H1 (cell line): Measurements from ENCODE around the gene PLTP. TPM values are rescaled to one million over a fixed set of nuclear protein-coding genes. Genes with fewer than 3 reads are reported as not detected.

Experiments
- ASH2L ChIP-seq: fragments of 200-600, 300-600 bp; sonication (generic); IDR thresholded peaks from one replicate; pipeline ENCODE4 v1.7.1; 2017; ENCODE audit warnings: low read length
- BACH1 ChIP-seq: IDR thresholded peaks from 2 replicates; pipeline ENCODE4 v1.6.1; 2012; ENCODE audit warnings: low read length, improper control_type of control experiment
- CHD2 ChIP-seq: IDR thresholded peaks from 2 replicates; pipeline ENCODE4 v1.6.1; 2012; ENCODE audit warnings: low read length, improper control_type of control experiment
- CREB1 ChIP-seq: IDR thresholded peaks from 2 replicates; pipeline ENCODE4 v1.6.1; 2012; ENCODE audit warnings: inconsistent platforms
- EP300 ChIP-seq, 2 experiments: IDR thresholded peaks; 1 replicate in 1 of 2; 2 replicates in 1 of 2; pipeline ENCODE4 v1.6.1; 2011 to 2012; ENCODE audit warnings: low read depth in 2 of 2, low read length in 2 of 2, mild to moderate bottlenecking in 2 of 2, borderline replicate concordance in 1 of 2, inconsistent platforms in 1 of 2, moderate library complexity in 1 of 2
- HDAC2 ChIP-seq, 2 experiments: fragments of 300-600 bp in 1 of 2; sonication (generic) in 1 of 2; IDR thresholded peaks; 2 replicates each; pipeline ENCODE4 v1.6.1; 2011 to 2012; ENCODE audit warnings: low read depth in 2 of 2, low read length in 2 of 2, mild to moderate bottlenecking in 2 of 2, moderate library complexity in 2 of 2, borderline replicate concordance in 1 of 2, inconsistent platforms in 1 of 2
- HDAC6 ChIP-seq: IDR thresholded peaks from one replicate; pipeline ENCODE4 v1.7.1; 2012; ENCODE audit warnings: low read depth, mild to moderate bottlenecking, inconsistent platforms, low read length, moderate library complexity
- KDM5A ChIP-seq: fragments of 200-600 bp; IDR thresholded peaks from 2 replicates; pipeline ENCODE4 v1.7.1; 2012; ENCODE audit warnings: mild to moderate bottlenecking, low read length, inconsistent platforms, mixed read lengths
- MAFK ChIP-seq: IDR thresholded peaks from 2 replicates; pipeline ENCODE4 v1.6.1; 2012; ENCODE audit warnings: low read depth, mild to moderate bottlenecking, improper control_type of control experiment, low read length
- NRF1 ChIP-seq: IDR thresholded peaks from 2 replicates; pipeline ENCODE4 v1.6.1; 2011; ENCODE audit warnings: mild to moderate bottlenecking, low read depth, low read length, improper control_type of control experiment
- PHF8 ChIP-seq: fragments of 200-600 bp; sonication (generic); conservative IDR thresholded peaks from 2 replicates; pipeline ENCODE4 v1.7.1; 2012; ENCODE audit warnings: low read depth, mild to moderate bottlenecking, inconsistent platforms, low read length, moderate library complexity
- POLR2A ChIP-seq, 2 experiments: IDR thresholded peaks; 1 replicate in 1 of 2; 2 replicates in 1 of 2; pipeline ENCODE4 v1.6.1; 2011; ENCODE audit warnings: low read depth in 2 of 2, low read length in 2 of 2, mild to moderate bottlenecking in 2 of 2; ENCODE audit errors: control extremely low read depth in 1 of 2
- POU5F1 ChIP-seq: IDR thresholded peaks from 2 replicates; pipeline ENCODE4 v1.6.1; 2011; ENCODE audit warnings: low read depth, mild to moderate bottlenecking, low read length, moderate library complexity
- RAD21 ChIP-seq, 2 experiments: IDR thresholded peaks in 1 of 2; conservative IDR thresholded peaks in 1 of 2; 2 replicates each; pipeline ENCODE4 v1.6.1; 2011; ENCODE audit warnings: low read depth in 2 of 2, low read length in 2 of 2, improper control_type of control experiment in 1 of 2, inconsistent platforms in 1 of 2, mild to moderate bottlenecking in 1 of 2, moderate library complexity in 1 of 2
- RBBP5 ChIP-seq: IDR thresholded peaks from 2 replicates; pipeline ENCODE4 v1.7.1; 2012; ENCODE audit warnings: low read depth, mild to moderate bottlenecking, inconsistent platforms, low read length, moderate library complexity, borderline replicate concordance
- RFX5 ChIP-seq: IDR thresholded peaks from 2 replicates; pipeline ENCODE4 v1.6.1; 2011; ENCODE audit warnings: low read depth, low read length, improper control_type of control experiment, borderline replicate concordance
- SIN3A ChIP-seq, 2 experiments: IDR thresholded peaks in 1 of 2; conservative IDR thresholded peaks in 1 of 2; 2 replicates each; pipeline ENCODE4 v1.6.1; 2011 to 2012; ENCODE audit warnings: low read length in 2 of 2, improper control_type of control experiment in 1 of 2, low read depth in 1 of 2, mild to moderate bottlenecking in 1 of 2
- SP1 ChIP-seq: IDR thresholded peaks from 2 replicates; pipeline ENCODE4 v1.6.1; 2011; ENCODE audit warnings: low read depth, low read length
- YY1 ChIP-seq: IDR thresholded peaks from 2 replicates; pipeline ENCODE4 v1.6.1; 2011; ENCODE audit warnings: low read depth, mild to moderate bottlenecking, low read length
- polyA plus RNA-seq, 7 experiments: library from polyadenylated mRNA; depleted of rRNA in 3 of 7; stranded (reverse) in 5 of 7; unstranded in 2 of 7; fragments of >200 nt in 5 of 7; fragments of 200-250 nt in 2 of 7; gene quantifications; 1 replicate in 5 of 7; 2 replicates in 1 of 7; 4 replicates in 1 of 7; pipeline versions ENCODE4 v1.2.1 to v1.2.3, GENCODE V29; 2011 to 2013; ENCODE audit warnings: missing spikeins in 2 of 7, mixed read lengths in 2 of 7
- total RNA-seq: library from RNA; stranded (reverse); fragmentation: NEBNext Ultra II Directional; extraction: Animal tissue kit (Norgen Biotek cat#: 25700); gene quantifications from 2 replicates; pipeline ENCODE4 v1.2.1, GENCODE V29; 2021
- TF ChIP-seq, protein P1 (sequence below), 3 experiments: IDR thresholded peaks; 1 replicate in 2 of 3; 2 replicates in 1 of 3; pipeline versions ENCODE4 v1.5.1 to v1.6.1; 2011; ENCODE audit warnings: low read length in 3 of 3, mild to moderate bottlenecking in 3 of 3, inconsistent platforms in 2 of 3, low read depth in 1 of 3, moderate library complexity in 1 of 3; ENCODE audit not compliant: insufficient read depth in 1 of 3; ENCODE audit errors: control extremely low read depth in 1 of 3
- TF ChIP-seq, protein P2 (sequence below): IDR thresholded peaks from 2 replicates; pipeline ENCODE4 v1.6.1; 2011; ENCODE audit warnings: low read length, improper control_type of control experiment

The PLTP gene
- total and polyA plus RNA-seq, 2 of the 8 experiments (the other 6 are each of a cell fraction or from before 2014, with no cell fraction given): 120 to 194 TPM

DNA sequence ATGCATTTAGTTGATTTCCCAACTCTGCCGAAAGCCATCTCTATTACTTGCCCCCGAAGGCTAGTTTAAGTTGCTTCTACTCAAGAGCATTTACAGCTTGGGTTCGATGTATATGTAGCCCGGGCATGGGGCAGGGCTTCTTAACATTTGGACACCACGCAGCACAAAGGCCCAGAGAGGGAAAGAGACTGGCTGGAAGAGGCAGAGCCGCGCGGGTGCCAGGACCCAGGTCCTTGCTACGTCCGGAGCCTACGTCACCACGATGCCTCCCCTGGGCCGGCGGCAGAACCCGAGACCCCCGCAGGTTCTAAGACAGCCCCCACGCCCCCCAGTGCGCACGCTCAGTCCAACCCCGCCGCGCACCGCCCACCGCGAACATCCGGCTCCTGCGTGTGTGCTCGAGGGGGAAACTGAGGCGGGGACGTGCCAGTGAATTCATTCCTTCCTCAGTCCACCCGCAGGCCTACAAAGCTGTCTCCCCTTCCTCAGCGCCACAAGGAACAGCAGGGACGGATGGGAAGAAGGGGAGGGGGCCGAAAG lies 22.2 kb upstream of the PLTP start (continued):
- TF ChIP-seq, protein P1, sequence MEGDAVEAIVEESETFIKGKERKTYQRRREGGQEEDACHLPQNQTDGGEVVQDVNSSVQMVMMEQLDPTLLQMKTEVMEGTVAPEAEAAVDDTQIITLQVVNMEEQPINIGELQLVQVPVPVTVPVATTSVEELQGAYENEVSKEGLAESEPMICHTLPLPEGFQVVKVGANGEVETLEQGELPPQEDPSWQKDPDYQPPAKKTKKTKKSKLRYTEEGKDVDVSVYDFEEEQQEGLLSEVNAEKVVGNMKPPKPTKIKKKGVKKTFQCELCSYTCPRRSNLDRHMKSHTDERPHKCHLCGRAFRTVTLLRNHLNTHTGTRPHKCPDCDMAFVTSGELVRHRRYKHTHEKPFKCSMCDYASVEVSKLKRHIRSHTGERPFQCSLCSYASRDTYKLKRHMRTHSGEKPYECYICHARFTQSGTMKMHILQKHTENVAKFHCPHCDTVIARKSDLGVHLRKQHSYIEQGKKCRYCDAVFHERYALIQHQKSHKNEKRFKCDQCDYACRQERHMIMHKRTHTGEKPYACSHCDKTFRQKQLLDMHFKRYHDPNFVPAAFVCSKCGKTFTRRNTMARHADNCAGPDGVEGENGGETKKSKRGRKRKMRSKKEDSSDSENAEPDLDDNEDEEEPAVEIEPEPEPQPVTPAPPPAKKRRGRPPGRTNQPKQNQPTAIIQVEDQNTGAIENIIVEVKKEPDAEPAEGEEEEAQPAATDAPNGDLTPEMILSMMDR (IDR thresholded peaks at IDR 0.05; ENCODE audit: control extremely low read depth in 1 of 3, insufficient read depth in 1 of 3, low read depth in 1 of 3, low read length in 3 of 3): no peak
- TF ChIP-seq NRF1 (no peak), CREB1 (peak; percentile 65; the same call in 1 of the 2 replicates), PHF8 (no peak), CHD2 (no peak; the same call in 1 of the 2 replicates), POU5F1 (no peak), POLR2A (IDR thresholded peaks at IDR 0.05; ENCODE audit: control extremely low read depth in 1 of 2, low read depth in 2 of 2, low read length in 2 of 2) (no peak), KDM5A (no peak), RBBP5 (no peak), RFX5 (no peak), HDAC2 (IDR thresholded peaks at IDR 0.05; ENCODE audit: borderline replicate concordance in 1 of 2, low read depth in 2 of 2, low read length in 2 of 2) (peak in 1 of 2 experiments; percentile 28; a peak in 1 of 4 replicates), MAFK (no peak), HDAC6 (no peak), EP300 (IDR thresholded peaks at IDR 0.05; ENCODE audit: borderline replicate concordance in 1 of 2, low read depth in 2 of 2, low read length in 2 of 2) (0 out of 3 replicates have a peak, but pooled peaks of 1 of the 2 experiments have one; percentile 9), SP1 (no peak), SIN3A (conservative IDR thresholded peaks at IDR 0.05 in 1 of 2, IDR thresholded peaks at IDR 0.05 in 1 of 2; ENCODE audit: low read depth in 1 of 2, low read length in 2 of 2) (no peak), YY1 (no peak), ASH2L (peak; percentile 41), RAD21 (IDR thresholded peaks at IDR 0.05 in 1 of 2, conservative IDR thresholded peaks at IDR 0.05 in 1 of 2; ENCODE audit: low read depth in 2 of 2, low read length in 2 of 2) (no peak), BACH1 (no peak)
- TF ChIP-seq, protein P2, sequence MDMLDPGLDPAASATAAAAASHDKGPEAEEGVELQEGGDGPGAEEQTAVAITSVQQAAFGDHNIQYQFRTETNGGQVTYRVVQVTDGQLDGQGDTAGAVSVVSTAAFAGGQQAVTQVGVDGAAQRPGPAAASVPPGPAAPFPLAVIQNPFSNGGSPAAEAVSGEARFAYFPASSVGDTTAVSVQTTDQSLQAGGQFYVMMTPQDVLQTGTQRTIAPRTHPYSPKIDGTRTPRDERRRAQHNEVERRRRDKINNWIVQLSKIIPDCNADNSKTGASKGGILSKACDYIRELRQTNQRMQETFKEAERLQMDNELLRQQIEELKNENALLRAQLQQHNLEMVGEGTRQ: no peak; the same call in 1 of the 2 replicates
